ENCODE data around the gene RBFOX2. TPM values are rescaled to one million over a fixed set of nuclear protein-coding genes. Genes with fewer than 3 reads are reported as not detected.

Gene RBFOX2
- total RNA-seq, 1 experiment from 2014 or later: 97.4 TPM

GRCh38 chr22:35866651-35867050 is 162.0 kb downstream of the RBFOX2 start:
- no peak for DNase-seq (ENCODE audit: low read depth)

DNA sequence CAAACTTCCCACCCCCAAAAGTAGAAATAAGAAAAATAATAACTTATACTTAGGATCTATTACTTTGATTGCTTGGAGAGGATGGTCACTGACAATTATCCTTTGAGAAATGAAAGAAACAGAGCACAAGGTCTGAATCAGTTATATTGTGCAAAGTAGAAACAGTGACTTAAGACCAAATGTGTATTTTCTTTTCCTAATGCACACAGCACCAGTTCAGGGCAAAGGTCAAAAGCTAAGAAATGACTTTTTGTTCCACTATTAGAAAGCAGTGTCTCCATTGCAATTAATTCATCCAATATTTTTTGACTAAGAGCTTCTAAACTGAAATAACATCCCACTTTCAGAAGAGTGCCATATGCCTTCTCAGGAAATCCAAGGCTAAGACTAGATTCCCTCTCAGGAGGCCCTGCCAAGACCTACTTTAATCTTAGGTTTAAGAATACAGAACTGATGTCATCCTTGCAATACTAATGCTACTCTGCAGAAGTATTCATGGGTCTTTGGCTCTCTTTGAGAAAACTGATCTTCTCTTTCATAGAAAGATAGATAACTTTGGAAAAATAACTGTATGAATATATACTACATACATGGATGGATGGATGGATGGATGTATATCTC is 164.0 kb downstream of the RBFOX2 start:
- DNase-seq (ENCODE audit: low read depth): no peak

DNA sequence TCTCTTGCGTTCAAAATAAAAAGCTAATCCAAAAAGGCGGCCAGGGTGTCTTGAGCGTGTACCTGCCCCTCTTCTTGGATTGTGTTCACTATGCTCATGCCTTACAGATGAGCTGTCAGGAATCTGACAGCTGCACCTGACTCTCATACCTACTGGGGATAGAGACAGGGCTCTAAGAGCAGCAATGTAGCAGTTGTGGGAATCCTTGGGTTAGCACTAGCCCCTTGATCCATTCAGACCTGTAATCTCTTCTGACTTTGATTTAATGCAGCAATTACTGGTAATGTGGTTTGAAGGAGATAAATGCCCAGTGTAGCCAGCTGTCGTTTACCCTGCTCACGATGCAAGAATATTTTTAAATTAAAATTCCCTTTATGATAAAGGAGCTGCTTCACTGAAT is 165.2 kb downstream of the RBFOX2 start:
- DNase-seq (ENCODE audit: low read depth): no peak

- no peak for DNase-seq (ENCODE audit: low read depth)
These were observed 165.9 kb downstream of the RBFOX2 start for GRCh38 chr22:35862697-35863096.

GRCh38 chr22:35861451-35861850 is 167.2 kb downstream of the RBFOX2 start:
- no peak for DNase-seq (ENCODE audit: low read depth)

DNA sequence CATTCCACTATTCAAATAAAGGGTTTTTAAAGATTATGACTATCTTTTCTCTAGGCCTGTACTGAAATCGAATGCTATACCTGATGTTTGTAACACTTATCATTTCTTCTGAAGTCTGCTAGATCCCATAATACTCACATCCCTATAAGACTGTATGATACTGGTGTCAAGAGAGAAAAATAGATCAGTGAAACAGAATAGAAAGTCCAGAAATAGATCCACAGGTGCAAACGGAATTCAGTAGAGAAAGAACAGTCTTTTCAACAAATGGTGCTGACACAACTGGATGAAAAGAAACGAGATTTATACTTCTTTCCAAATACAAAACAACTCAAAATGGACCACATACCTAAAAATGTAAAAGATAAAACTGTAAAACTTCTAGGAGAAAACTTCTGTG is 167.8 kb downstream of the RBFOX2 start:
- no peak for DNase-seq (ENCODE audit: low read depth)

- no peak for DNase-seq (ENCODE audit: low read depth)
These were observed 168.4 kb downstream of the RBFOX2 start for GRCh38 chr22:35860087-35860733.

DNA sequence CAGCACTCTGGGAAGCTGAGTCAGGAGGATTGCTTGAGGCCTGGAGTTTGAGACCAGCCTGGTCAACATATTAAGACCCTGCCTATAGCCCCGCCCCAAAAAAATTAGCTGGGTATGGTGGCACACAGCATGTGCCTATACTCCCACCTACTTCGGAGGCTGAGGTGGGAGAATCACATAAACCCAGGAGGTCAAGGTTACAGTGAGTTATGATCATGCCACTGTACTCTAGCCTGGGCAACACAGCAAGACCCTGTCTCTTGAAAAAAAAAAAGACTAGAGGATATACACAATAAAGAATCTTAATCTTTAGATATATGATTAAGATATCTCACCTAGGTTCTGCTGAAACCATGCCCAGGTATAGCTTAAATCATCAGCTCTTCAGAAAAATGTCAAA is 174.3 kb downstream of the RBFOX2 start:
- DNase-seq (ENCODE audit: low read depth): no peak

GRCh38 chr22:35852076-35852475 is 176.5 kb downstream of the RBFOX2 start:
- no peak for DNase-seq (ENCODE audit: low read depth)

GRCh38 chr22:35850831-35851230 is 177.8 kb downstream of the RBFOX2 start:
- no peak for DNase-seq (ENCODE audit: low read depth)

- DNase-seq (ENCODE audit: low read depth): no peak
These were observed 181.8 kb downstream of the RBFOX2 start for GRCh38 chr22:35846804-35847203.

DNA sequence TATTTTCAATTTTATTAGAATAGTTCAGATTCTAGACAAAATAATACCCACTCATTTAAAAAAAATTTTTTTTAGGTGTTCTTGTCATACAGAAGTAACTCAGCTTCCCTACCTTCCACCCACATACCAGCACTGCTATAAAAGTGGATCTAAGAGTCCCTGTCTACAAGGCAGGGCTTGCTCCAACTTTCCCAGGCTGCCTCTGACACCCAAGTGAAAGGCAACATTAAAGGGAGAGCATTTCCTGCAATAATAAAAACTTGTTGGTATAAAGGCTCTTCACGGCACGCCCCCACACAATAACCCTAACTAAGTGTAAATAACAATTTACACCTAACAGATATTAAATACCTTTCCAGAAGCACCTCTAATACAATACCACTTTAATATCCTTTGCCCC is 183.7 kb downstream of the RBFOX2 start:
- DNase-seq (ENCODE audit: low read depth): no peak

DNA sequence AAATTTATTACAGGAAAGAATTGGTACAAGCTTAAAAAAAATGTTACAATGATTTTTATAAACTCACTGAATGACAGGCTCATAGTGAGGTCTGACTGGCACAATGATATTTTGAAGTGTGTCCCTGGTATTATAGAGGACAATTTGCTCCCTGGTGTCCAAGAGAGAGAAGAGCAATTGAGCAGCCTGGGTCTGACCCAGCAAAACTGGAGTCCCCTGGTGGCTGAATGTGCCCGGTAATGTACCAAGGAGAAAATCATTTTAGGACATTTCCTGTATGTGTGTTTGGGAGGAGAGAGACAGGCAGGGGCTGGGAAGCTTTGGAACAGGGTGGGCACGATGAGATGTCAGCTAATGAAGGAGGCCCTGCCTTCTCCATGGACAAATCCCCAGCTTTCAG is 185.7 kb downstream of the RBFOX2 start:
- DNase-seq (ENCODE audit: low read depth): peak; percentile 71

- no peak for DNase-seq (ENCODE audit: low read depth)
These were observed 186.1 kb downstream of the RBFOX2 start for GRCh38 chr22:35842519-35842913.

DNA sequence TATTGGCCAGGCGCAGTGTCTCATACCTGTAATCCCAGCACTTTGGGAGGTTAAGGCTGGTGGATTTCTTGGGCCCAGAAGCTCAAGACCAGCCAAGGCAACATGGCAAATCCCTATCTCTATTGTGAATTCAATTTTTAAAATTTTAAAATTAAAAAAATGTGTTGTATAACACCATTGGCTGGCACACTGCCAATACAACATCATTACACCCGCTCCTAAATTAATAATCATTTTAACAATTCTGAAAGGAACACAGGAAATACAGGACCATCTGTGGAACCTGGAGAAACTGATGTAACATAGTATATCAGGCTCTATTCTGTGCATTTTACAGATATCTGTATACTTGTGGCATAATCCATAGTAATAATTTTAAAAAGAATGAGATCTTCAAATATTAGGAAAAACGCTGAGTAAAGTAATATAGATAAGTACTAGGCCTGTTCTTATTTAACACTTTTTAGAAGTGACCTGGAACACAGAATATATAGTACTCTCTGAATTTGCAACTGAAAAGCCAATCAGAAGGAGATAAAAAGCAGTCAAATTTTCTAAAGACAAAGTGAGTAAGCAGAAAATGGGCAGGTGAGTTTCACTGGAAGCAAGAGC is 186.6 kb downstream of the RBFOX2 start:
- DNase-seq (ENCODE audit: low read depth): no peak

- peak; percentile 96 for DNase-seq (ENCODE audit: low read depth)
These were observed 188.3 kb downstream of the RBFOX2 start for GRCh38 chr22:35840302-35840739.

GRCh38 chr22:35839841-35840301 is 188.8 kb downstream of the RBFOX2 start:
- DNase-seq (ENCODE audit: low read depth): no peak

DNA sequence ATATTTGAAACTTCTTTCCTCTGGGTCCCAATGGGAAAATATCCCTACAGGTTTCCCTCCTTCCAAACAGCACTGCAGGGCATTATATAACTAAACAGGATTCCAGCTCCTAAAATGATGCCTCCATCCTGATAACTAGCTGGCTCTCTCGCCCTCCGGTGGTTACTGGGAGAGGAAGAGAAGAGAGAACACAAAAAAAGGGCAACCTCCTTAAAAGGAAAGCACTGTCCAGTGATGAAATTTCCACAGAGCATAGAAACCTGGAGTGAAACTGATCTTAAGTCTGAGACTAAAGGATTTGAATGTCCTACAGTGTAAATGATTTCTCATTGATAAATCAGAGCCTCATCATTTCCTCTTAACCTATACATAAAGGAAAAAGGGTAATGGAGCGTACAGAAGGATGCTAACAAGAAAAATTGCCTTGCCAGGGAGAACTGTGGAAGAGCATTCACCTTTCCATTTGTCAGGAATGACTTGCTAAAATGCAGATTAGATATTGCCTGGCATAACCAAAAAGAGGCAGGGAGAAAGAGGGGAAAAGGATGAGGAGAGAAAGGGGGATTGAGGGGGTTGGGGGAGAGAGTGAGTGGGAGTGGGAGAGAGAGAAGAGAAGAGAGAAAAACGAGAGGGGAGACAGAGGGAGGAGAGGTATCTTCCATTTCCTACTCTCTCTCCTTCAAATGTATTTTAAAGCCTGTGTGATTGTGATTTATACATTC is 189.6 kb downstream of the RBFOX2 start:
- peak; percentile 68 for DNase-seq (ENCODE audit: low read depth)

- no peak for DNase-seq (ENCODE audit: low read depth)
These were observed 191.4 kb downstream of the RBFOX2 start for GRCh38 chr22:35837101-35837727.

DNA sequence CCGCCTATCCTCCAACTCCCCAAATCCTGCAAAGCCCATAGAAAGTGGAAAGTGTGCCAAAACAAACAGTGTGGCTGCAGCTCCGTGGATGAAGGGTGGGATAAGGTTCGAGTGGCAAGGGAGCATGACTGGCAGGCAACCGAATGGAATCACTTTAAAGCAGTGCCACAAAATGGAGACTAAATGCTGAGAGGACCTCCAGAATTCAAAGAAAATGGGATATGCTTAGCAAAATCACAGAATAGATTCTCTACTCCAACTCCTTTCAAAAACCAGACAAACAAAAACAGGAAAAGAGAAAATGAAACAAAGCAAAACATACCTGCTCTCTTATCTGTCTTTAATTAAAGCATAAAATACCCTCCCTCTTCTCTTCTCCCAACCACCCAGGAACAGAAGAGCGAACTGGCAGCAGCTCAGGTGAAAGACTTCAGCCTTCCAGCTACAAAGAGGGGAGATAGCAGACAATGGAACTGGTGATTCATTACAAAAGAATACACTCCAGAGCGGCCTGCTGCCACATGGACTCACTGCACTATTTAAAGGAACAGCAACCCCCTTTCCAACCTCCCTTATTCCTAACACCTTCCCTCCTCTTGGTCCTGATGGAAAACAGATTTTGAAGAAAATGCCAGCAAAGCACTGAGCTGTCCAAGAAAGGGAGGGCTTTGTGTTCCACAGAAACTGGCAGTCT is 192.5 kb downstream of the RBFOX2 start:
- peak; percentile 93 for DNase-seq (ENCODE audit: low read depth)

All from HT1080 (cell line).